GOT3 (cell line): Measurements from ENCODE around the gene TLE5.

ENCODE experiments used
- DNase-seq: peaks from one replicate; lab custom pipeline; 2025; ENCODE audit warnings: mixed read lengths; lab: John Stamatoyannopoulos, UW

Gene TLE5, protein sequence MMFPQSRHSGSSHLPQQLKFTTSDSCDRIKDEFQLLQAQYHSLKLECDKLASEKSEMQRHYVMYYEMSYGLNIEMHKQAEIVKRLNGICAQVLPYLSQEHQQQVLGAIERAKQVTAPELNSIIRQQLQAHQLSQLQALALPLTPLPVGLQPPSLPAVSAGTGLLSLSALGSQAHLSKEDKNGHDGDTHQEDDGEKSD

GRCh38 chr19:3062165-3063105 is at the start of gene TLE5:
Gene TLE5 (minus strand): TSS chr19:3062495. CDS start chr19:3062200, 295 bp downstream.
- DNase-seq, result no peak

DNA sequence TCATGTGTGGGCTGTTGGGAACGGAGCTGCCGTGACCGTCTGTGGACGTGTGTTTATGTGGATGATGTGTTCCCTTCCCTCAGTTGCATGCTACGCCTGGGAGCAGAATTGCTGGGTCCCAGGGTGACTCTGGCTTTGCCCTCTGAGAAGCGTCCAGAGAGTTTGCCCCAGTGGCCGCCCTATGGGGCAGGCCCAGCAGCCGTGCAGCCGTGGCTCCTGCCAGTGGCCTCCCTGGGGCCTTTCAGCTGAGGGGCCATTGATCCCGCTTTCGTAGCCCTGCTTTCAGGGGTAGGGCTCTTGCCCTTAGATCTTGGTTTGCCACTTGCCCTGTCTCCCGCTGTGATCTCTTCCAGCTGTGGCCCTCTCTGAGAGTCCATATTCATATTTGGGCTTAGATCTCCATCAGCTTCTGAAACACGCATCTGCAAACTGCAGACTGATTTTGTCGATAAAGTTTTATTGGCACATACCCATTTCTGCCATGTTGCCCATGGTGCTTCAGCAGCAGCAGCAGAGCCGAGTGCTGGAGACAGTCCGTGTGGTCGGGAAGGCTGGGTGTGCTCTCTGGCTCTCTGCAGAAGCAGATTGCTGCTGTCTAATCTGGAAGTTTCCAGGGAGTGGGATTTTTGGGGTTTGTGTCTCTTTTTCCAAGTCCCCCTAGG is 49.4 kb upstream of the TLE5 start:
- DNase-seq, result no peak

GRCh38 chr19:3110126-3110825 is 48.0 kb upstream of the TLE5 start:
- DNase-seq, result no peak

DNA sequence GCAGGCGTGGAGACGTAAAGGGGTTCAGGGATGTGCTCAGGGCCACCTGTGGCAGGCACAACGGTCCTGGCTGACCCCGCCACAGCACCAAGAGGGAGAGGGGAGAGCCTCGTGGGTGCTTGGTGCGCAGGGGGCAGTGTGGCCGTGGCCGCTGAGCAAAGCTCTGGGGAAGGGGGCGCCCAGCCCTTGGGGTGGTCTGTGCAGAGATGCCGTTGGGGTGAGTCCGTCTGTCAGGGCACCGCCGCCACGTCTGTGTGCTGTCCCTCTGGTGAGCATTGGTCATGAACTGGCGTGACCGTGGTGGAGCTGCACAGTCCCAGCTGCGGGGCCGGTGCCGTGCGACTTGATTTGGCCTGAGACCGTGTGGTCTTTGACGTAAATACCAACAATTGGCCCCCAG is 47.2 kb upstream of the TLE5 start:
- DNase-seq, result no peak

DNA sequence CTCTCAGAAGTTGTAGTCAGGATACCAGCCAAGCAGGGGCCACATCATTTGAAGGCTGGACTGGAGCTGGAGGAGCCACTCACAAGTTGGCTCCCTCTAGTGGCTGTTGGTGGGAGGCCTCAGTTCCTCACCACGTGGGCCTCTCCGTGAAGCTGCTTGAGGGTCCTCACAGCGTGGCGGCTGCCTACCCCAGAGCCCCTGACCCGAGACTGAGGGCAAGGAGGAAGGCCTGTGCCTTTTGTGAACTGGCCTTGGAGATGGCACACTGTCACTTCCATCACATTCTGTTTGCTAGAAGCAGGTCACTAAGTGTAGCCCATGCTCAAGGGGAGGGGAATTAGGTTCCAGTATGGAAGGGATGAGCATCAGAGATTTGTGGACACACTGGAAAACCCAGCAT is 46.5 kb upstream of the TLE5 start:
- DNase-seq, result no peak

DNA sequence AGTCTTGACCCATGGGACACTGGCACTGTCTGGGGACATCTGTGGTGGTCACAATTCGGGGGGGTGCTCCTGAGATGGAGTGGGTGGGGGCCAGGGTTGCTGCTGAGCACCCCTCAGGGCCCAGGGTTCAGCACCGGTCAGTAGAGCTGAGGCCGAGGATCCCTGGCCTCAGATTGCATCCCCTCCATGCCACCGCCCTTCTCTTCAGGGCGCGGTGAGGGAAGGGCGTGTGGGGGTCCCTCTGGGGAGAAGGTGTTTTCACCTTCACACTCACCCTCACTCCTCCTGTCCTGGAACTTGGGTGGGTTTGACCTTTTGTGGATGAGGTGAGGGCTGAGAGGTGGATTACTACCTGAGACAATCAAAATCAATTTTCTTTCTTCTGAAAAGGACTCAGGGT is 45.4 kb upstream of the TLE5 start:
- DNase-seq, result no peak

DNA sequence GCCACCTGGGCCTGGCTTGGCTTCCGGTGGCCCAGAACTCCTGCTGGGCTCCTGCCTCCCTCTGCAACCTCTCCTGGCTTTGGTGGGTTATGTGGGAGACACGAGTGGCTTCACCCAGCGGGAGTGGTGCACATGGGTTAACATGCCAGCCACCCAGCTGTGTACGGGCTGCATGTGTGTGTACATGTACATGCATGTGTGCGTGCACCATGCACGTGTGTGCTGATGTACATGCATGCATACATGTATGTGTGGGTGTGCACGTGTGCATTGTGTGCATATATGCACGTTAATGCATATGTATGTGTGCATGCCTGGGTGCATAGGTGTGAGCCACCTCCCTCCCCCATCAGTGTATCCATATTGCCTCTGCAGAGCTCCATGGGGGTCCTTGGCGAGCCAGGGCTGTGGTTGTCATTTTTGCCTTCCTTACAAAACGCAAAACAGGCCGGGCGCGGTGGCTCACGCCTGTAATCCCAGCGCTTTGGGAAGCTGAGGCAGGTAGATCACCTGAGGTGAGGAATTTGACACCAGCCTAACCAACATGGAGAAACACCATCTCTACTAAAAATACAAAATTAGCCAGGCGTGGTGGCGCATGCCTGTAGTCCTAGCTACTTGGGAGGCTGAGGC is 44.3 kb upstream of the TLE5 start:
- no peak for DNase-seq

GRCh38 chr19:3105641-3106508 is 43.6 kb upstream of the TLE5 start:
- no peak for DNase-seq

GRCh38 chr19:3104708-3104983 is 42.4 kb upstream of the TLE5 start:
- DNase-seq, result no peak

GRCh38 chr19:3102239-3103140 is 40.2 kb upstream of the TLE5 start:
- no peak for DNase-seq

- no peak for DNase-seq
These were observed 38.7 kb upstream of the TLE5 start for GRCh38 chr19:3100747-3101730.

- DNase-seq, result no peak
These were observed 38.0 kb upstream of the TLE5 start for GRCh38 chr19:3100331-3100730.

DNA sequence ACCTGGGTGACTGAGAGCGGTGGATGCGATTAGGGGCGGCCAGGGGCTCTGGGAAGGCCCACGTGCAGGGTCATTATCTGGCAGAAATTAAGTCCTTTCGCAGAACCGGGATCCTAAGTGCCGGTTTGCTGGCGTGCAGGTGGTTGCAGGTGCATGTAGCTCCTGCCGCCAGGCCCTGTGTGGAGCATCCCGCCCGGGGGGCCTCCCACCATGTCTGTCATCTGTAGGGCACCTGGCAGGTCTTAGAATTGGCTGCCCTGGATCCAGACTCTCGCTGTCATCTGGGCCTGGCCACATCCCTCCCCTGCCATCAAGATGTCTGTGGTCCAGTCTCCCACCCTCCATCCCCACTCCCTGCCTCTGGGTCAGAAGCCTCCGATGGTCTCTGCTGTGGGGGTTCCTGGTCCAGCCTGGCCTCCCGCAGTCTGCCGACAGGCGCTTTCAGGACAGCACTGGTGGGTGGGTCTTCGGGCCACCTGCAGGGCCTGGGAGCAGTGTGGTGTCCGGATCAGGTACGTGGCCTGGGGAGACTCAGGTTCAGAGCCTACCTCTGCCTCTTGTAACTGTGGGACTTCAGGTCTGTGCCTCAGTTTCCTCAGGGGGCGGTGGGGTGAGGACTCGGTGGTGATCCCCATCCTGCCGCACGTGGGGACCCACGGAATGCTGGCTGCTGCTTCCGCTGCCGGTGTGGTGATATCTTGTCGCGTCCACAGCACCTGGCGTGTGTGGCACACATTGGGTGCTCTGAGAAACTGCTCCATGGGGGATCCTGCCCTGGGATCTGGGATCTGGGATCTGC is 37.3 kb upstream of the TLE5 start:
- no peak for DNase-seq

- DNase-seq, result no peak
These were observed 36.4 kb upstream of the TLE5 start for GRCh38 chr19:3098515-3099346.

DNA sequence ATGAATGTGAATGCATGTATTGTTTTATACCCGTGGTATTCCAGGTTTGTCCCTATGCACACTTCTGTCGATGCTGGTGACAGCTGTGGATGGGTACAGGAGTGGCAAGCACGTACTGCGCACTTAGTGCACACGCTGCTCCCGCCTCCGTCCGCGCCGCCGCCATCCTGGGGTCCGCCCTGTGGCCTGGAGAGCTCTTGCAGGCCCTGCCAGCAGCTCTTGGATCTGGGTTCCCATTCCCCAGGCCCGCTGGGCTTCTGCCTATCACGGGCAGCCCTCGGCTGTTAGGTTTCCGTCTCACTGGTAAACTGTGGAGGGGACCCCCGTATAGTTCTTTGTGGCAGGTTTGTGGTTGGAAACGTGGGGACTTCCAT is 35.8 kb upstream of the TLE5 start:
- DNase-seq, result no peak

GRCh38 chr19:3097442-3097871 is 35.2 kb upstream of the TLE5 start:
- no peak for DNase-seq

GRCh38 chr19:3096902-3097326 is 34.6 kb upstream of the TLE5 start:
- no peak for DNase-seq
